Fibroblast of lung (primary cell): ENCODE measurements around the gene FN3K.
A peak's percentile ranks its signal among the peaks of the same experiment; 100 is the strongest.

Source experiments
- EZH2 ChIP-seq: IDR thresholded peaks from 2 replicates; pipeline ENCODE4 v1.5.1; 2012; ENCODE audit warnings: low read length, control low read depth, mild to moderate bottlenecking; ENCODE audit errors: missing control alignments
- TF ChIP-seq, protein P1 (sequence below), 2 donors: IDR thresholded peaks in 1 of 2; conservative IDR thresholded peaks in 1 of 2; 1 replicate in 1 of 2; 2 replicates in 1 of 2; pipeline ENCODE4 v1.5.1; 2011 to 2012; ENCODE audit warnings: low read length in 2 of 2, control low read depth in 1 of 2, inconsistent platforms in 1 of 2, low read depth in 1 of 2, mild to moderate bottlenecking in 1 of 2

DNA sequence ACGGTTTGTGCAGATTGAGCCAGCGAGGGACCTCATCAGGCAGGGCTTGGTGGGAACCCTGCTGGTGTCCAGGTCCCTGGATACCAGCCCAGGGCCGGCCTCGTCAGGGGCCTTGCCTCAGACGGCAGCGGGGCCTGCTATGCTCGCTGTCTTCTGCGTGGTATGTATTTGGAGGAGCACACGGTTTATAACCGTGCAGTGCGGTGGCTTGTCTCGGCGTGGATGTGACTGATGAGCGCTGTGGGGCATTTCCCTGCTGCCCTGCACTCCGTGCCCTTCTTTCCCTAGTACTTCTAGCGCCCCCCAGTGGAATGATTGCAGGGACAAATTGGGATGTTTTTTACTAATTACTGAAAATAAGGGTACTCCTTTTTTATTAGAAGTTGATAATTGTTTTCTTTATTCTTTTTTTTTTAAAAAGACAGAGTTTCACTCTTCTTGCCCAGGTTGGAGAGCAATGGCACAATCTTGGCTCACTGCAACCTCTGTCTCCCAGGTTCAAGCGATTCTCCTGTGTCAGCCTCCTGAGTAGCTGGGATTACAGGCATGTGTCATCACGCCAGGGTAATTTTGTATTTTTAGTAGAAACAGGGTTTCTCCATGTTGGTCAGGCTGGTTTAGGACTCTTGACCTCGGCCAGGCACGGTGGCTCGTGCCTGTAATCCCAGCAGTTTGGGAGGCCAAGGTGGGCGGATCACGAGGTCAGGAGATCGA, 31.8 kb downstream of the FN3K start:
- TF ChIP-seq, protein P1, sequence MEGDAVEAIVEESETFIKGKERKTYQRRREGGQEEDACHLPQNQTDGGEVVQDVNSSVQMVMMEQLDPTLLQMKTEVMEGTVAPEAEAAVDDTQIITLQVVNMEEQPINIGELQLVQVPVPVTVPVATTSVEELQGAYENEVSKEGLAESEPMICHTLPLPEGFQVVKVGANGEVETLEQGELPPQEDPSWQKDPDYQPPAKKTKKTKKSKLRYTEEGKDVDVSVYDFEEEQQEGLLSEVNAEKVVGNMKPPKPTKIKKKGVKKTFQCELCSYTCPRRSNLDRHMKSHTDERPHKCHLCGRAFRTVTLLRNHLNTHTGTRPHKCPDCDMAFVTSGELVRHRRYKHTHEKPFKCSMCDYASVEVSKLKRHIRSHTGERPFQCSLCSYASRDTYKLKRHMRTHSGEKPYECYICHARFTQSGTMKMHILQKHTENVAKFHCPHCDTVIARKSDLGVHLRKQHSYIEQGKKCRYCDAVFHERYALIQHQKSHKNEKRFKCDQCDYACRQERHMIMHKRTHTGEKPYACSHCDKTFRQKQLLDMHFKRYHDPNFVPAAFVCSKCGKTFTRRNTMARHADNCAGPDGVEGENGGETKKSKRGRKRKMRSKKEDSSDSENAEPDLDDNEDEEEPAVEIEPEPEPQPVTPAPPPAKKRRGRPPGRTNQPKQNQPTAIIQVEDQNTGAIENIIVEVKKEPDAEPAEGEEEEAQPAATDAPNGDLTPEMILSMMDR (conservative IDR thresholded peaks at IDR 0.05 in 1 of 2, IDR thresholded peaks at IDR 0.05 in 1 of 2; ENCODE audit: low read depth in 1 of 2, low read length in 2 of 2) = peak; percentile 33 to 62
- TF ChIP-seq EZH2 = no peak
